Measurements from ENCODE around the gene MYOZ2.

Gene MYOZ2

DNA sequence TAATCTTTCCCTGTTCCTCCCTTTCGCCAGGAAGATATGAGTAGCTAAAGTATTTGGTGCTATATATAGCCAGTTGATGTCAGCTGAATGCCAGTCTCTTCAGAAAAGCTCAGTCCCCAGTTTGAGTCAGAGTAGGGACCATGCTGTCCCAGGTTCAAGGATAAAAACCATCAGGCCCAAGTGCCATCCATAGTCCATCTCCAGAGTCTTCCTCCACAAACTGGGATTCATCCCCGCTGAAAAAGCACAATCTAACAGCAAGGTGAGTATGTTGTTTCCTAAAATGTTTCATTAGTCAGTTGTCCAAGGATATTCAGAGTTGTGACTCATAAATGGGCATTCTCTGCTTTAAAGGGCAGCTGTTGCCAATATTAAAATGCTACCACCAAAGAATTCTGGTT lies at the start of gene MYOZ2:
Gene MYOZ2 (plus strand): TSS at position 112 of the 401 bp plus-strand sequence. CDS start 694 bp downstream, outside the sequence.
- no peak for DNase-seq (ENCODE audit: low spot score)

DNA sequence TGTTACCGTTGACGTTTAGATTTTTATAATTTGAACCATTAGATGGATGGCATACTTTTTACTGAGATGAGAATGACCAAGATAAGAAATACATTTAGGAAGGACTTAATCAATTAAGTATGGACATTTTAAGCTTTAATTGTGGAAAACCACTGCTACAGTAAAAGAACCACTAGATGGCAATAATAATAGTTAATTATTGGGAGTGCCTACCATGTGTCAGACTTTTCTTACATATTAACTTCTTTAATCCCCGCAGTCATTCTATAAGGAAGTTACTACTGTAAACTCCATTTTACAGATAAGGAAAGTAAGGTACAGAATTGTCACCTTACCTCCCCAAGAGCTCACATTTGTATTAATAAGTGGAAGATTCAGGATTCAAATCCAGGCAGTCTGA lies 48.5 kb upstream of the MYOZ2 start:
- no peak for DNase-seq (ENCODE audit: low spot score)

DNA sequence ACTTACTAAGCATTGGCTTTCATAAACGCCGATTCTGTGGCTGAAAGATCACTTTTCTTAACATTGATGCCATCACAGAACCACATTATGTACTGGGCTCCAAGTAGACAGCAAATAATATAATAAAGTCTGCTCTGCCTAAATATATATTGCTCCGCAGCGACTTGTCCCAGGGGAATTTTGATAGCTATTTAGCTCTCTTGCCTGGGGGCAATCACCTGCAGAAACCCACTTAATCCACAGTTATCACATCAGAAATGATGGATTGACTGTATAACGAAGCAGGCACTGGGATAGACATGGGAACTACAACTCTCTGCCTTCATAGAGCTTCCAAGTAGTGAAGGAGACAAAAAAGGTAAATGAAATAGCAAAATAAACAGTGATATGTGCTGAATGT lies 48.0 kb upstream of the MYOZ2 start:
- DNase-seq (ENCODE audit: low spot score), result no peak

DNA sequence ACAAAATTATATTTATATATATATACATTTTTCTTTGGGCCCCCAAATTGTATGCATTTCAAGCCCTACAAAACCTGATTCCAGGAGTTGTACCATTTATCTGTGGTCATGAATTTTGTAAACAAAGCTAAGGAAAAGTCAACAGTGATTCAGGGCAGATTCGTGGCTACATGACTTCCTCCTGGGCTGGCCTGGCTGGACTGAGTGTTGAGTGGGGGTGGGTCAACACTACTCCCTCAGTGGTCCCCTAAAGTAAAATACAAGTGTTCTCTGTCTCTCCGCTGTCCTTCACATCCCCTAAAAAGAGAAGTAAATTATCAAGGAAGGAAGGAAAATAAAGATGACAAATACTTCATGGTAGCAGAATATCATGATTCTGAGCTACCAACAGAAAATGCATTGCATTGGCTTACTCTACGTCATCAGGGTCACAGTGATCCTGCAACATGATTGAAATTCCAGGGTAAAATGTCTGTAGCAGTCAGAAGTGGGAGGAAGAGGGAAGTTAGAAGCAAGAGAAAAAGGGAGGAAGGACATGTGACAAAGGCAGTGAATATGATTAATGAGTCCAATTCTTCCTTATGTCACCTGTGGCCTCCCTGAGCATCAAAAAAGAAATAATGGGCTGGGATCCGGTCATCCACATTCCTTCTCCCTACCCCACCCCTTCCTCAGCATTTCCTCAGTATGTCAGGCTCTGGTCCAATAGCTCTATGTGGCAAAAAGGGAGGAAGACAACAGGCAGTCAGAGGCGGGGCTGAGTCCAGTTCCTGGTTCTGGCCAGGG lies 42.4 kb upstream of the MYOZ2 start:
- no peak for DNase-seq (ENCODE audit: low spot score)

DNA sequence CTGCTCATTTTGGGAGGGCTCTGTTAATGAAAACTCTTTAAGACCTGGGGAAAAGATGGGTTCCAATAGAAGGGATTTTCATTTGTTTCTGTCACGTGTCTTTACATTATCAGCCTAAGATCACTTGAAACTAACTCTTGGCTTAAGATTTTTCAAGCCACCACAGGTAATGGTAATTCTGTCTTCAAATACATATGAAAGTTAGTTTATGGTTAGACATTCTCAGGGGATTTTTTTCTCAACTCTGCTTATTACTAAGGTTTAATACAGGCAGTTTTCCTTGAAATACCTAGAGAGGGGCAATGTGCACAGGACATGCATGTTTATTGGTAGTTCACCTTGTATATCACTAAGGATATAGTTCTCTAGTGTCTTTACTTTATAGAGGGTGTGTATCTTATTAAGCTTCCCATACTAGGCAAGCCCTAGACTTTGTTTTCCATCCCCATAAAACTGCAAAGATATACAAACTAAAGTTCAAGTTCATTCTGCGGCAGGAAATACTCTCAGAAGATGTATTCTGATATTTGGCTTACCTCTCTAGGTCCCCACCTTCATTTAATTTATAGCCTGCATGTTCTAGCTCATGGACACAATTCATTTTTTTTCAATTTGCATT lies 38.2 kb upstream of the MYOZ2 start:
- no peak for DNase-seq (ENCODE audit: low spot score)

DNA sequence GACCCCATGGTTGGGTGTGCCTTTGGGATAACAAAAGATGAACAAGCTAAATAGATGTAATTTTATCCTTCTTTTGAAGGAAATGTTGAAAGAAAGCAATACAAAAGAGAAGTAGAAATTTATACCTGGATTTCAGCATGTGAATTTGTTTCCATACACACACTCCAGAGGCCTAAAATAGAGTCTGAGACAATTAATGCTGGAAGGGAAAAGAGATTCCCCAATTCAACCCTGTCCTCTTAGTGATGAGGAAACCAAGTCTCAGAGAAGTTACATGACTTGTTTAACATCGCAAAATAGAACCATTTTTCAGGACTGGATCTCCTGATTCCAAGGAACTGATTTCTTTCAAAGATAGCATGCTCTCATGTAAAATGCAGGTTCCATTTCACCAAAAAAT lies 37.3 kb upstream of the MYOZ2 start:
- no peak for DNase-seq (ENCODE audit: low spot score)

DNA sequence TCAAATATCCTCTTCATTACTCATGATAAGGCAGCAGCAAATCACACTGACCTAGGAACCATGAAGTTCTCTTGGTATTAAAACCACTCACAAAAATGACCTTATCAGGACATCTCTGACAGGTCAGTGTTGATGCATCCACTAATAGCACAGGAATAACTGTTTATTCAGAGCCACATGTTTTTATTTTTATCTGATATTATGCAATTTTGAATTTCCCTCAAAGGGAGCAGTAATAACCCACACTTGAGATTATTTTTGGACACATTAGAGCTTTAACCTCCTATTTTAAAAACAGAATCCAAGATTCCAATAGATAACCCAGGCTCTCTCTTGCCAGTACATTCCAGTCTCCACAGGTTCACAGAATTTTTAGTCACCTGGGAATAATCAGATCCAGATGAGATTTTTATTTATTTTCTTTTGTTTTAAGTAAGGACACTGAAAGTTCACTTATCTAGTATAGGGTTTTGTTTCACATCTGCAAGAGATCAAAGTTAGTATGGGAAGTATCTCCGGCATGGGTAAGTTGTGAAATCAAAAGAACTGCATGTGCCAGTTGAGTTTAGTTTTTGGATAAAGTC lies 36.3 kb upstream of the MYOZ2 start:
- DNase-seq (ENCODE audit: low spot score), result no peak

DNA sequence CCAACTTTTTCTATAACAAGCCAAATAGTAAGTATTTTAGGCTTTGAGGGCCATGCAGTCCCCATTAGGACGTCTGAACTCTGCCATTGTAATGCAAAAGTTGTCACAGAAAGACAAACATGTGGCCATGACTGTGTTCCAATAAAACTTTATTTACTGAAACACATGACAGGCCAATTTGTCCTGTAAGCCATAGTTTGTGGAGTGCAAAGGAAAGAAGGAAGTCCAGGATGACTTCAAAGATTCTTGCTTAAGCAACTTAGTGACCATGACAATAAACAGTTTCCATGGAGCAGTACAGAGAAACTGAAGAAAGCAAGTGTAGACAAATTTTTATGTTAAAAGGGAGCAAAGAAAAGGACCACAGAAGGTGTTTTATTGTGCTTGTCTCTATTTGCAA lies 35.0 kb upstream of the MYOZ2 start:
- DNase-seq (ENCODE audit: low spot score), result no peak

DNA sequence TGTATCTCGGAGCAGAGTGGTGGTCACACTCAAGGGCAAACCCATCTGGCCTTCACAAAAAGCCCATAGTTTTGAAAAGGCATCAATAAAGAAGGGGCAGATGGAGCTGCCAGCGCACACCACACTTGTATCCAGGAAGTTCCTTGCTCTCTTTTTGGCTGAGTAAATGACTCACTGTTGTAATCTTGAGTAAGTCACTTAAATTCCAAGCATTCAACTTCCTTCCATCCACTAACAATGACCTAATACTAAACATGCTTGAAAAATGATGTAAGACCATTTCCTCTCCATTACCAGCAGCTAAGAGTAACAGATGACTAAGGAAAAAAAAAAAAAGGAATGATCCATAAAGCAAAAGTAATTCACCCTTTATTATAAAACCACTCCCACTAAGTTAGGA lies 32.4 kb upstream of the MYOZ2 start:
- no peak for DNase-seq (ENCODE audit: low spot score)

DNA sequence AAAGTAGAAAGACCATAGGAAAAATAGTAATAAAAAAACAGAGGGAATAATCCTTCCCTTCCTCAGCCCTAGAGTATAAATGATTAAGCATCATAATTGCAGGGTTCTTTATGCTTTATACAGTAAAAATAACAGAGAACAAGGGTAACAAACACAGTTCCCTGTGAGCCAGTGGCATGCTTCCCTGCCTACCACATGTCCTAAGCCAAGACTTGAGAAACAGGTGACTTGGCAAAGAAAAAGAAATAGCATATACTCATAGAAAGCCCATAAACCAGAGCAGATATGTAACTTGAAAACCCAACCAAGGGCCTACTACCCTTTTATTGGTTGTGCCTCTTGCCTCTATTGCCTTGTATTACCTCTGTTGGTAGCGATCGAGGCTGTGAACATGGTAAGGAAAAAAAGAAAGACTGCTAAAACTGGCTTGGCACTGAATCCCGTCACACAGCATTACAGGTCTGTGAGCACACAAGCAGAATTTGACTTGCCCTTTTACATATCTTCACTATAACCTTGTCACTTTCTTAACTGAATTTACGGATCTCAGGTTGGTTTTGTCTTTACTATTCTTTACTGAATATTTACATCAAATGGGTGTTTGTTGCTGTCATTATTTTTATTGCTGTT lies 30.9 kb upstream of the MYOZ2 start:
- DNase-seq (ENCODE audit: low spot score), result no peak

DNA sequence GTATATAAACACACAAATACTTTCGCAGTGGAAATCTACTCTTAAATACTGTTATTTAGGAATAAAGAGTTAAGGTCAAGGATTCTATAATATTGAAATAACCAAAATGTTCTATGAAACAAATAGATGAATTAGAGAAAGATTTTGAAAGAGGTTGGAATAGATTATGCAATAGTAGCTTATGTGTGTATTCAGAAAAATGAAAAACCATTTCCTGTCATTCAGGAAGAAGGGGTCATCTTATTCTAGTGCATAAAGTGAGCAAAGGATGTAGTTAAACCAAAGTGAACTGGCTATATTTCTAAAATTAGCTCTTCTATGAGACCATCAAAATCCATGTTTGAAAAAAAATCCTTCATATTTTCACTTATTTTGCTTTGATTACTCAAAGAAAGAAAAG lies 30.0 kb upstream of the MYOZ2 start:
- DNase-seq (ENCODE audit: low spot score), result no peak

DNA sequence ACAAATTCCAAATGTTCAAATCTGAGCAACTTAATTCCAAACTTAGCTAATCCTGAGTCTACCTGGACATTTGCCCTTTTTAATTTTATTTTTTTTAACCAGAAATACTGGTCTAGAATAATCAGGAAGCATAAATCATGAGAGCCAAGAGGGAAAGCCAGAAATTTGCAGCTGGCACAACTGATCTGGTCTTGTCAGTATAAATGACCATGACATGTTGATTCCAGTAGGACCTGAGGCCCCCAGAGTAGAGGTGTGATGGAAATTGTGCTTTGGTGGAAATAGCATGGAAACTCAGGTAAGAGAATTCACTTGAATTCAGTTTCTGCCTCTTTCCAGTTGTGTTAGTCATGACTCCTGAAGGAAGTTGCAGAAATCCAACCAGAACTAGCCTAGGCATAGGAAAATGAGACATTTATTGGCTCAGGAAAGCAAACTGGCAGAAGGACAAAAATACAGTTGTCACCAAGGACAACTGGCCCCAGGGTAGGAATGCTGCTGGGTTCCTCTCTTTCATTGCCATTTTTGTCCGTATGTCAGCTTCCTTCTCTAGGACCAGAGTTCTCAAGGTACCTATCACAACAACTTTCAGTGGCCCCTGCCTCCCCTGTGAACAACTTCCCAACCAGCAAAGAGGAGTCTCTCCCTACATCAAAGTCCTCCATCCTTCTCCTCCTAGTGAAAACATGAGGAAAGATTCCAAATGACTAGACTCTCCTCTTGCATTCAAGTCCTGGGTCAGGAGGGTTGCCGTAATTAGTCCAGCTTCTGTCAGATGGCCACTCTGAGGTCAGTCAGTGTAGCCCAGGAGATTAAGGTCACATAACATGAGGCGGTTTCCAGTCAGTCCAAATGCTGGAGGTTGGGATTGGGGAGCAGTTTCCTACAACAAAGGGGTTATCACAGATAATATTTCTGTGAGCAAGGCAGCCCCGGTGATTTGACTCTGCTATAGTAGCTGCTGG lies 29.3 kb upstream of the MYOZ2 start:
- DNase-seq (ENCODE audit: low spot score), result no peak

DNA sequence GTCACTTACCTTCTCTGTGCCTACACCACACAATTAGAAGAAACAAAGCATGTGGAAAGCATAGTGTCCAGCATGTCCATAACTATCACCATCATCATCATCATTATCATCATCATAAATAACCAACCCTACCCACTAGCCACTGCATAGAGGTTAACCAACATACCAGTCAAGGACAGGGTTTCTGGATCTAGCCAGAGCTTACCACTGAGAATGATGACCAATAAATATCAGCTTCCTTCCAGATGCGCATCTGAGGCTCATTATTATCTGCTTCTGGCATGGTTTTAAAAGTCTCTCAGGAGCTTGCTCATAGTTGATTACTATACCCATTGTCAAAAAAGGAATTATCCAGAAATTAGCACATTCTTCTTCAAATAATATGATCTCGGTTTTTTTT lies 25.5 kb upstream of the MYOZ2 start:
- no peak for DNase-seq (ENCODE audit: low spot score)

DNA sequence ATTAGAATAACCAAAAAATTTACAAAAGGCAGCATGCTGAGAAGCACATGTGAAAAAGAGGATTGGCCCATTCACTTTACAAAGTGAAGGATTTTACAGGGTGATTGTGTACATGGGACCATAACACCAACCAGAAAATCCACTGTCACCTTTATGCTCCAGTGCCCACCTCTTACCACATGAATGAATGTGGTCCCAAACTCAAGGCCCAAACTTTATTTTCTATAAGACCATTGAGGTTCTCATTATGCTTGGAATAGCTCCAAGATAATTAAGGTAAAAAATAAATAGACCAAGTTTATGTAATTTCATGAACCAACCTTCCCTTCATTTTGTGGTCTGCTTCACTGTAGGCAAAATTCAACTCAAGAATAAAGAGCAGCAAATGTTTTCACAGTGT lies 24.3 kb upstream of the MYOZ2 start:
- no peak for DNase-seq (ENCODE audit: low spot score)

DNA sequence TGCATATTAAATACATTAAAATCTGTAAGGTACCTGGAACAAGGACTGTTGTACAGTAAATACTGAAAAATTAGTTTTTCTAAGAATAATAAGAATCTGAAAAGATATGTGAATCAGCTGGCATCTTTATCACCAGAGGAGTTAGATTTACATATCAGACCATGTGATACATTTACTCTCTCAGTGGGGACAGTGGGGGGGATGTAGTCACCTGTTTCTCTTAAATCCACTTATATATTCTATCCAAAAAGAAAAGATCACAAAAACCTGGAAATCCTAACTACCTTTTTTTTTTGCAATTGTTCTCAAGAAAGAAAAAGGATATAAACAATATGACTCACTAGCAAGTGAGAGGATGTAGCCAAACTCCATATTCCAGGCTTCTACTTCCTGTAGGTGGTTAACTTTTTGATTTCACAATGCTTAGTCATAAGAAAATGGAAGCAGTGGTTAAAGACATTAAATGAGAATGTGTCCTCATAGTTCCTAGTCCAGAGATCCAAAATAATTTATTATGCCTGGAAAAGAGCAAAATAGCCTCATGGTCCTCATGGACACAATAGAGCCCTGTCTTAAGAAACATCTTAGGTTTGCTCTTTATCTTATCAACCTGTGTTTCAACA lies 22.5 kb upstream of the MYOZ2 start:
- no peak for DNase-seq (ENCODE audit: low spot score)

DNA sequence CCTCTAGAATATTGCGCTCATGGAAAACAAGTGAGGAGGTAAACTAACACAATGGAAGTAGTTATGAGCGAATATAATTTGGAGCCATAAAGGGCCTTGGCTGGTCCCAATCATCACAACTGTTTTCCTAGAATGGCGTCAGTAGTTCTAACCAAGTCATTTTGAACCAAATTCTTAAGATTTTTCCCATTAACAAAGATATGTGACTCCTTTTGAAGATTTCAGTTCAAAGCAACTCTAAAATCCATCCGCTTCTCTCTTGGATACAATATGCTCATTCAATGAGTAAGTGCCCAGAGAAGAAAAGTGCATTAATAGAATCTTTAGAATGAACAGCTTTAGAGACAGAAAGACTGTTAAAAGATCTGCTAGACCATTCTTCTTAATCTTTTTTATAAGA lies 19.6 kb upstream of the MYOZ2 start:
- no peak for DNase-seq (ENCODE audit: low spot score)

DNA sequence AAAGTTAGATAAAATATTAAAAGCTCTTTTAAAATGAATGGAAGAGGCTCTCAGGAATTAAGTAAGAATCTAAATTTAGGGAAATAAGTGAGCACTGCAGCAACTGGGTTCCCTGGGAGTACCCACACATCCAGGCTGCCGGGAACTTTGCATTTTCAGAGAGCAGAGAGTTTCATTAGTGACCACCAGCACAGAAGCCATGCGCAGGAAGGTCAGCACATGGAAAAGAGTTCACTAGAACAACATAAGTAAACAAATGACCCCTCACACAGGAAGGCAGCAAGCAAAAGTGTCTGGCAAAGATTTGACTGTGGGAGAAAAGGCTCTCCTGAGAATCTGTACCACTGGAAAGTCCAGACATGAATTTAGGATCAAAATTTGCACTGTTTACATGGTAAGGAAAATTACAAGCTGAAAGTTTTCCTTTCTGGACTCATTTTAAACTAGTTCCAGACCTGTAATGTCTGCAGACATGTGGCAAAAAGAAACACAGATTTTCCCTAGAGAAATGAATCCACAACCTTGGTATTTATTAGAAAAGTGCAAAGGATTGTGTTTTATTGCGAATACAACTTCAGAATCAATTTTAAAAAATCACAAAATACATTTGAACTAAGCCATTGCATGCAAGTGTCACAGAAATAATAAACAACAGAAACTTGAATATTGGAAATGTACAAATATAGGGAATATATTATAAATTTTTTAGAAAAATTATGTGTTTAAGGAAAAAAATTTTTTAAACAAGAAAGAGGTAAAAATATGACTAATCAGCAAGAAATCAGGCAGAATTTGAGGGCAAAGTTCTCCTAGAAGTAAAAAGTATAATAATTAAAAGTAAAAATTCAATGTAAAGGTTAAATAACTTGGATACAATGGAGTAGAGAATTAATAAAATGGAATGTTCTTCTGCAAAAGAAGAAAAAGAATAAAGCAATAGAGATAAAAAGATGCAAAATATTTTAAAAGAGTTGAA lies 18.4 kb upstream of the MYOZ2 start:
- DNase-seq (ENCODE audit: low spot score), result no peak

DNA sequence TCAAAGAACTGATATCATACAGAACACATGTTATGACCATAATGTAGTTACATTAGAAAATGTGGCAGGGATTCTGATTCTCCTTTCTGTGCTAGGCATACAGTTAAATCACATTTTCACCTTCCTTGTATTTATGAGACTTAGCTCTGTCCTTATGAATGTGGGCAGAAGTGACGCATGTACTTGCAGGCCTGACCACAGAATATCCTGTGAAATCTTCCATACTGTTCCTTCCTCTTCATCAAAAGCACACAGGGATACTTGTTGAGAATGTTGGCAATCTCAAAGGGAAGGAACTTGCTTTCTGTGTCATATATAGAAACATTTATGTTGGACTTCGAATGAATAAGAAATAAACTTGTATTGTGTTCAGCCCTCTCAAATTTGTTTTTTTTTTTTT lies 17.2 kb upstream of the MYOZ2 start:
- DNase-seq (ENCODE audit: low spot score), result no peak

DNA sequence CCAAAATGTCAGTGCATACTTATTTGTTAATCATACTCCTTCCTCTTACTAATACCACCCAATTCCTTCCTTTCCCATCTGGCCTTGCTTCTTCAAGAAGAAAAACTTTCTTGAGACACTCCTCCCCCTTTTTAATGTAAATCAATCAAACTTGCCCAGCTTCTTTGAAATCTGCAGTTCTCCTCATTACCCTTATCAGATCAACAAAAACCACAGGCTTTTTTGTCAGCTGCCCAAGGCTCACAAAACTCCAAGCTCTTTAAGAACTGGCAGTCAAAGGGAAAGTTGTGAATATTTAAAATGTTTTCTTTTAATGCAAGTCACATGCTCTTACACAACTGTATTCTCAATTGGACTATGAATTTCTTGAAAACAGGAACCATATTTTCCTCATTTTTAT lies 11.3 kb upstream of the MYOZ2 start:
- DNase-seq (ENCODE audit: low spot score), result no peak

DNA sequence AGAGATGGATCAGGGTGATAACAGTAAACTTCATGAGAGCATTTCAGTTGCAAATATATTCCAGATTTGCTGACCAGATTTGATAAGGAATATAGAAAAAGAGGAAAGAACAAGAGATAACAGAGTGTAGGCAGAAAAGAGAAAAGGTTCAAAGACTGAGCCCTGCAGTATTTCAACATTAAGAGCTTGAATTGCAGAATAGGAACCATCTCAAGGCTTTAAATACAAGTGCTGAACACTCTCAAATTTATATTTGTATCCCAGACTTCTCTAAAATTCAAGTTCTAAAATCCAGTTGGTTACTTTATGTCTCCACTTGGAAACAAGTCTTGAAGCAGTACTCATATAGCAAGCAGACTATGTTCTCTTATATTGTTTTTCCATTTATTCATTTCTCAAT lies 9.7 kb upstream of the MYOZ2 start:
- DNase-seq (ENCODE audit: low spot score), result no peak

Measured in HuH-7.5 (cell line).